ENCODE results near the gene FN1. TPM values are rescaled to one million over a fixed set of nuclear protein-coding genes. Genes with fewer than 3 reads are reported as not detected.

FN1 gene
- total RNA-seq (ENCODE audit: insufficient read depth, low replicate concordance): 3,252 TPM

GRCh38 chr2:215435870-215436704 is at the start of gene FN1:
Gene FN1, minus strand, starts transcription at chr2:215436068. Its CDS starts 266 bp downstream, at chr2:215435802.
- DNase-seq (ENCODE audit: low spot score): peak; percentile 98

DNA sequence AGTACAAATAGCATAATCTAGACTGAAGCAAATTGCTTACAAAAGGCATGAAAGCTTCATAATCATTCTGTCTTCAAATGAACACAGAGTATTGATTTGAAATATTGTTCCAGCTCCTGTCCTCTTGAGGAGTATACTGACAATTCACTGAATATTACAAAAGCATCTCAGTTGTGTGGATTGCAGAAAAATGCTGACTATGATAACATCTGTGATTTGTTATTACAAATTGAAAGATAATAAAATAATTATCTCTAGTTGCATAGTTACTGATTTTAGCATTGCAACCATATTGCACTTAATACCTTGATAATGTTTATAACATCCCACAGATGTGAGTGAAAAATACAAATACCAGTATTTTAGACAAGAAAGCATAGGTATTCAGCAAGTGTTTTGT is 49.2 kb upstream of the FN1 start:
- no peak for DNase-seq (ENCODE audit: low spot score)

DNA sequence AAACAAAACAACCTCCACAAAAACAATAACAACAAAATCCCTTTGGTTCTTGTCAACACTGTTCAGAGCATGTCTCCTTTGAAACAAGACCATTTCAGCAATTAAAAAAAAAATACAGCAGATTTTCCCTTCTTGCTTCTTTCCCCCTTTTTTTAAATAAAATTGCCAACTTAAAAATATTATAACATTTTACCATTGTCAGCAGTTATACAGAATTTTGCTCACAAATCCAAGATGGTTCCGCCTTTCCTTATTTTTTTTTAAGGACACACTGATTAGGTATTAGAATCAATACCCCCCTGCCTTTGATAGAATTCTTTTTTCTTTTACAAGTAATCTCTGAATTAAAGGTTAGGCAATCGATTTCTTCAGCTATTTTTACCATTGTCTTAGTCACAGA is 48.7 kb upstream of the FN1 start:
- DNase-seq (ENCODE audit: low spot score): no peak

DNA sequence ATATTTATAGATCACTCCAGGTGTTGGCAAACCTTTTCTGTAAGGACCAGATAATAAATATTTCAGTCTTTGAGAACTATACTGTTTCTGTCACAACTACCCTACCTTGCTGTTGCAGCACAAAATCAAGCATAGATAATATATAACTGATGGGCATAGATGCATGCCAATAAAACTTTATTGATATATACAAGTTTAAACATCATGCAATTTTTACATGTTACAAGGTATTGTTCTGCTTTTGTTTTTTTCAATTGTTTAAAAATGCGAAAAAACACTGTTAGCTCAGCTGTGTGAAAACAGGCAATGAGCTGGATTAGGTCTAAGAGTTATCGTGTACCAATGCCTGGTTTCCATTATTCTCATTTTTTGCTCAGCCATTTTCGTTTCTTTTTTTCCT is 47.6 kb upstream of the FN1 start:
- no peak for DNase-seq (ENCODE audit: low spot score)

GRCh38 chr2:215479536-215480240 is 43.8 kb upstream of the FN1 start:
- DNase-seq (ENCODE audit: low spot score): no peak

DNA sequence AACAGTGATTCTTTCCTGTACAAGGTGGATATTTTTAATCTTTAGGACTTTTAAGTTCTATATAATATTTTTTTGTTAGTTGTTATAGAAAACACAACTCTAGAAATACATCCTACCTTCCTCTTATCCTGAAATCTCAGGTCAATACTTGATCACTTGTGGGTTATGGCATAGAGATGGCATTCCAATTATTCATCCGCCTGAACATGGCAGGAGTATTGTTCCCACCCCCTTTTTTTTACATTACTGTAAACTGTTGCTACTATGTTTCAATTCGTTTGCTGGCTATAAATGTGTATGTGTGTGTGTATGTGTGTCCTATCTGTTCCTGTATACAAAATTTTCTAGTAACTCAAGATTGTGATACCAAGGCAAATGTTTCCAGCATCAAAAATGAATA is 43.3 kb upstream of the FN1 start:
- DNase-seq (ENCODE audit: low spot score): no peak

DNA sequence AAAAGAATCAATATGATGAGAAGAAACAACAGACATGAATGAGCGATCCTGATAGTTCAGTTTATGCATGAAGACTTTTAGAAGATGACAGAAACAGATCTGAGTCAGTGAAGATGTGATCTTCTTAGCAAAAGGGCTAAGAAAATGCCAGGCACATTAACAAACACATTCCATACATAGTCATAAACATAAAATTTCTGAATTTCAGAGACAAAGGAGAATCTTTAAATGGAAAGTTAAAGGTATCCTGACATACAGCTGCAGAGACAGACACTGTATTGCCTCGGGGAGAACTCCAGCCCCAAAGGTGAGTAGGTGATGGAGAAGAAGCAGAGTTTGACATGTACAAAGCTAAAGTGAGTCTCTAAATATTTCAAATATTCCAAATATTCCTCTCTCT is 40.6 kb upstream of the FN1 start:
- DNase-seq (ENCODE audit: low spot score): peak; percentile 15

DNA sequence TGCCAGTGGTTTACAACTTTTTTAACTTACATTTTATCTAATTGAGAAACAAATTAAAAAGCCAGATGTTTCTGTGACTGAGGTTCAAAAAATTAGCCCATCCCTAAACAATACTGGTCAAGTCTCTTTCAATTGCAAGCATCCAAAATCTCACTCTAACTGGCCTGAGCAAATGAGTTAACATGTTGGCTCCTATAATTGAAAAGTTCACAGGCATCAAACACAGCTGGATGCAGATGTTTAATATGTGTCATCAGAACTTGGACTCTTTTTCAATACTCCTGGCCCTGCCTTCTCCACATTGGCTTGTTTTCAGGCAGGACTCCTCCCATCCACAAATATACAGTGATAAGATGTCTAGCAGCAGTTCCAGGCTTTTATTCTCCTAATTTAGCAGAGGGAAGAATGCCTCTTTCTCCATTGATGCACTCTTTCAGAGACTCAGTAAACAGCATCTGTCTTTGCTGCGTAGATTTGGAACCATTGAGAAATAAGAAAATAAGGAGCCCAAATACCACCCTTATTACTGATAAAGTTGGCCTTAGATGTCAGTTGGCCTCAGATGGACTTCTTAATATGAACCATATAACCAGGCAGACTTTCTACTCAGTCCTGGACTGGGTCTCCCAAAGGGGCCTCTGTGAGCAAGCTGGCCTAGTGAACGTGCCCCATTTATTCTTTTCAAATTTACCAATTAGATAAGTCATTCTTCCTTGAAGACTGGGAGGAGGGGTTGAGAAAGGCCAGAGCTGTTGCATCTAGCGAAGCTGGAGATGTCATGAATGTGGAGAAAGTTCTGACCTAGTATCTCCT is 30.4 kb upstream of the FN1 start:
- DNase-seq (ENCODE audit: low spot score): peak; percentile 66

DNA sequence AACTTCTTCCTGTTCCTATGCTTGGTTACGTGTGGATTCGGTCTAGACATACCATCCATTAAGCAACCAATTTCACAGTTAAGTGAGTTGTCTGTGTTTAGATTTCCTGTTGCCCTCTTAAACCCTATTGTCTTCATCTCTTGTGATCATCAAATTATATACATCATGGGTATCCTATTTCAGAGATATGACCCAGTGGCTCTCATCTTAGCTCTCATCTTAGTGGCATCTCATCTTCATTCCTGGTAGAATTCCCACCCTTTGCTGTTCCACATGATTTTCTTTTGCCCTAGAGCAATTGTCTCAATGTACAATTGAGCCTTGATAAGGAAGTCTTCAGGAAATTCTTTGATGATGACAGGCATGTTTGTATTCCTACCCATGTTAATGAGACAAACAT is 29.4 kb upstream of the FN1 start:
- no peak for DNase-seq (ENCODE audit: low spot score)

DNA sequence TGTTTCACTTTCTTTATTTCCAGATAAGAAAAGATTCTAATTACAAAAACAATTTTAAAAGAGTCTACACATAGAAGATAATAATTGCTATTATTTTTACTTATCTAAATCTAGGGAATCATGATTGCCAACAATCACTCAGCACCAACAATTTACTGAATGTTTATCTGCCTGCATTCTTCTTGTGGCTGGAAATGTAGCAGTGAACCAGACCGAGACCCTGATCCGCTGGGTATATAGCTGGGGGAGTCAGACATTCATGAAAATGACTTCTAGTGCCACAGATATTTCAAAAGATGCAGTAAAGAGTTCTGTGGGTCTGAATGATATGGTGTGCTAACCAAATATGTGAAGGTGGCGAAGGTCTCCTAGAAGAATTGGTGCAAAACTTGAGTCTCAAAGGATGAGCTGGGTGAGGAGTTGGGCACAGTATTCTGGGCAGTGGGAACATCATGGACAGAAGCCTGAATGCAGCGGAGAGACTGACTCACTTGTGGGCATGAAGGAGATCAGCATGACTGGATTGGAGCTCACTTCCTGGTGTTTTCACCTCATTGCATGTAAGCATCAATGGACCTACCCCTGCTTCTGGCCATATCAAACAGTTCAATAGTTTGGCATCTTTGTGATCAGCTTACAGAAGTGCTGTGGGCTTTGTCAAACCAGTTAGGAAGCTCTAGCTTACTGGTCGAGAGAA is 26.1 kb upstream of the FN1 start:
- peak; percentile 19 for DNase-seq (ENCODE audit: low spot score)

DNA sequence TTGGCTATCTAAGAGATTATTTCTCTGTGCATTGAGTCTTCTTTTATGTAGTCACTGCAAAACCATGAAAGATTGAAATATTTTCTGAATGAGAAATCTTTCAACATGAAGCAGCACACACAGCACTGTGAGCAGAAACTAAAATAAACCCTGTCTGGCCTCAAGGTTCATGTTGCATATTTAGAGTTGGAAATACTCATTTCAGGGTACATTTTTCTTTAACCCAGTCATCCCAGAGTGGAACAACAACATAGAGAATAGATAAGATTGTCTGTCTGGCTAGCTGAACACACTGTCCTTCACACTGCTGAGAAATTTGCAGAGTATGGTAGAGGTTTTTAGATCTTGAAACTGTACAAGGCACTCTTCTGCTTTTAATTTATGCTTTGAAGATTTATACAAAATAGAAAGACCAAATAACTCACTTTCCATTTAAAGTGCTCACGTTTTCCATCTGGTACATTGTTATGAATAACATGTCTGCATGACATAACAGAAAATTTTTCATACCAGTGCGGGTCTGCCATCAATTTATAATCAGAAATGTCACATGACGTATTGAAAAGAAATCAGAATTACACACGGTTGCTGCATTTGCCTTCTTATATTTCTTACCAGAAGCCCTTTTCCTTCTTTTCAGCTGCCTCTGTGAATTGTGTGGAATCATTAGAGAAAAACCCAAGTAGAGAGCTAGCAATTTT is 25.0 kb upstream of the FN1 start:
- peak; percentile 94 for DNase-seq (ENCODE audit: low spot score)

DNA sequence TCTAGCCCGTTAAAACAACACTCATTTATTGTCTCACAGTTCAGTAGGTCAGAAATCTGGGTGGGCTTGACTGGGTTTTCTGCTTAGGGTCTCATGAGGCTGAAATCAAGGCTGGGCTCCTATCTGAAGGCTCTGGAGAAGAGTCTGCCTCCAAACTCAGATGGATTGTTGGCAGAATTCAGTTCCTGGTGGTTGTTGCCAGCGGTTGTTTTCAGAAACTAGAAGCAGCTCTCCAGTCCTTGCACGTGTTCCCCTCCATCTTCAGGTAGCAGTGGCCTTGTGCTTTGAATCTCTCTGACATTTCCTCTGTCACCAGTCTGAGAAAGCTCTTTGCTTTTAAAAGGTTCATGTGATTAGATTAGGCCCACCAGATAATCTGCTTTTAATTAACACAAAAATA is 20.1 kb upstream of the FN1 start:
- DNase-seq (ENCODE audit: low spot score): no peak

- DNase-seq (ENCODE audit: low spot score): peak; percentile 25
These were observed 18.8 kb upstream of the FN1 start for GRCh38 chr2:215454519-215455246.

- DNase-seq (ENCODE audit: low spot score): no peak
These were observed 16.9 kb upstream of the FN1 start for GRCh38 chr2:215452725-215453124.

- no peak for DNase-seq (ENCODE audit: low spot score)
These were observed 15.3 kb upstream of the FN1 start for GRCh38 chr2:215451012-215451756.

GRCh38 chr2:215450188-215451011 is 14.5 kb upstream of the FN1 start:
- DNase-seq (ENCODE audit: low spot score): no peak

- DNase-seq (ENCODE audit: low spot score): no peak
These were observed 11.8 kb upstream of the FN1 start for GRCh38 chr2:215447673-215448081.

DNA sequence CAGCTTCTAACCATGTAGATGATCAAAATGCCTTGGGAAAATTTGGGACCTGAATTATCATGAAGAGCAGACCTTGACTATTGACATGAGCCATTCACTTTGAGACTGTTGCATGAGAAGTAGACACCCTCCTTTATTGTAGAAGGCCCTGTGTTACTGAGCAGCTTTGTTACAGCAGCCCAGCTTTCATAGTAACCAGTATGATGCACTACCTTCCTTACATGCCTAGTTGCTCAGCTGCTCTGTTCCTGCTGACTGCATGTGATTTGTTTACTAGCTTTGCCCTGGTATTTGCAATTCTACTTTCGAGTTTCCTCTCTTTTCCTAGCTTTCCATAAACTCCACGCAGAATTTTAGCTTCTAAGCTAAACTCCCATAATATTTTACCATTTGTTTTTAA is 11.2 kb upstream of the FN1 start:
- no peak for DNase-seq (ENCODE audit: low spot score)

- DNase-seq (ENCODE audit: low spot score): no peak
These were observed 6.5 kb upstream of the FN1 start for GRCh38 chr2:215442401-215442787.
